Gastrocnemius medialis (tissue), 4 donors: ENCODE measurements around the gene ZFP92.

ENCODE experiments used
- CTCF ChIP-seq, 5 experiments: fragments of 450-650 bp in 3 of 5; fragments of 200-600 bp in 2 of 5; sonication (generic) in 2 of 5; IDR thresholded peaks in 4 of 5; conservative IDR thresholded peaks in 1 of 5; 1 replicate in 4 of 5; 2 replicates in 1 of 5; pipeline ENCODE4 v1.5.1; 2016 to 2019; ENCODE audit warnings: antibody characterized with exemption in 5 of 5, mild to moderate bottlenecking in 3 of 5, moderate library complexity in 3 of 5
- POLR2A ChIP-seq, 2 donors: fragments of 450-650 bp; IDR thresholded peaks; one replicate each; pipeline ENCODE4 v1.6.1; 2017; ENCODE audit warnings: antibody characterized with exemption in 2 of 2, mild to moderate bottlenecking in 2 of 2, moderate library complexity in 2 of 2

GRCh38 chrX:153458476-153458875, 47.2 kb downstream of the ZFP92 start:
- no peak for TF ChIP-seq POLR2A (IDR thresholded peaks at IDR 0.05)
- TF ChIP-seq CTCF (IDR thresholded peaks at IDR 0.05 in 4 of 5, conservative IDR thresholded peaks at IDR 0.05 in 1 of 5), result no peak
